Ovary (tissue), 9 donors: ENCODE data around the gene THSD4. TPM values are rescaled to one million over a fixed set of nuclear protein-coding genes. Genes with fewer than 3 reads are reported as not detected.

ENCODE experiments used
- DNase-seq, 5 donors: peaks; one replicate each; pipeline ENCODE4 v3.0.0-alpha.2; 2019 to 2020
- H3K27ac ChIP-seq, 2 donors: fragments of 200-600 bp; one replicate each; pipeline versions ENCODE4 v1.5.1 to v1.8.0; 2019 to 2022
- H3K27me3 ChIP-seq: fragments of 200-600 bp; one replicate; pipeline ENCODE4 v1.8.0; 2022
- H3K36me3 ChIP-seq: fragments of 200-600 bp; sonication (generic); one replicate; pipeline ENCODE4 v1.5.1; 2019
- H3K4me1 ChIP-seq: one replicate; pipeline ENCODE4 v1.8.1; 2013; ENCODE audit warnings: mild to moderate bottlenecking, moderate library complexity; ENCODE audit not compliant: insufficient read depth
- H3K4me3 ChIP-seq: fragments of 200-600 bp; sonication (generic); one replicate; pipeline ENCODE4 v1.5.1; 2017
- H3K9me3 ChIP-seq, 2 donors: fragments of 200-600 bp in 1 of 2; sonication (generic) in 1 of 2; one replicate each; pipeline versions ENCODE4 v1.5.1 to v1.8.1; 2013 to 2019; ENCODE audit warnings: mild to moderate bottlenecking in 1 of 2, moderate library complexity in 1 of 2
- EP300 ChIP-seq: sonication (generic); formaldehyde crosslinking; IDR thresholded peaks from one replicate; pipeline ENCODE4 v1.6.1; 2017; ENCODE audit warnings: antibody characterized with exemption
- POLR2A ChIP-seq: fragments of 450-650 bp; IDR thresholded peaks from one replicate; pipeline ENCODE4 v1.6.1; 2017; ENCODE audit warnings: antibody characterized with exemption, mild to moderate bottlenecking, moderate library complexity
- WGBS, 3 donors: extraction: QIAGEN DNeasy Blood & Tissue Kit in 1 of 3; methylation state at CpG; one replicate each; pipeline versions ENCODE4 v1.1.5 to v1.1.7; 2013 to 2017; 5-methylcytosine and 5-hydroxymethylcytosine counted together
- intact Hi-C, 4 donors: fragments of 100-400 bp; cut with DNase I; formaldehyde crosslinking; loops; one replicate each; pipeline versions ENCODE4 v1.11.0 to v1.15.1; 2022 to 2023
- polyA plus RNA-seq, 2 donors: library from polyadenylated mRNA; stranded (reverse); fragments of 200-250 nt in 1 of 2; fragments of 350-450 nt in 1 of 2; fragmentation: Illumina TruSeq in 1 of 2; extraction: RNeasy Lipid Tissue Mini Kit (QIAGEN cat#74804) in 1 of 2; gene quantifications; one replicate each; pipeline ENCODE4 v1.2.3, GENCODE V29; 2013 to 2014
- total RNA-seq, 7 donors: library from RNA; depleted of rRNA in 2 of 7; stranded (reverse); fragments of >200 nt in 2 of 7; fragmentation: NEBNext Ultra II Directional in 3 of 7; extraction: Animal tissue kit (Norgen Biotek cat#: 25700) in 3 of 7; gene quantifications; one replicate each; pipeline versions ENCODE4 v1.1.0 to v1.2.4, GENCODE V29; 2016 to 2023
- TF ChIP-seq, protein P1 (sequence below), 3 donors: fragments of 450-650 bp in 2 of 3; fragments of 200-600 bp in 1 of 3; IDR thresholded peaks; one replicate each; pipeline versions ENCODE4 v1.5.1 to v1.8.0; 2016 to 2022; ENCODE audit warnings: antibody characterized with exemption in 3 of 3, mild to moderate bottlenecking in 1 of 3
- donor health status: DM: no; HTN: no; CAD: no; lungs with moderate emphysema.
- donor health status: DM: no; HTN: no; CAD: no.
- donor health status: Bipolar disorder and iron deficiency.
- donor health status: DM: yes; HTN: yes; CAD: no.
- donor health status: DM: no; HTN: no; CAD: no.
- donor health status: DM: yes; HTN: yes; CAD: no.

THSD4 gene
- total and polyA plus RNA-seq, 9 donors, result 3.2 to 53.4 (median 13.5) TPM

DNA sequence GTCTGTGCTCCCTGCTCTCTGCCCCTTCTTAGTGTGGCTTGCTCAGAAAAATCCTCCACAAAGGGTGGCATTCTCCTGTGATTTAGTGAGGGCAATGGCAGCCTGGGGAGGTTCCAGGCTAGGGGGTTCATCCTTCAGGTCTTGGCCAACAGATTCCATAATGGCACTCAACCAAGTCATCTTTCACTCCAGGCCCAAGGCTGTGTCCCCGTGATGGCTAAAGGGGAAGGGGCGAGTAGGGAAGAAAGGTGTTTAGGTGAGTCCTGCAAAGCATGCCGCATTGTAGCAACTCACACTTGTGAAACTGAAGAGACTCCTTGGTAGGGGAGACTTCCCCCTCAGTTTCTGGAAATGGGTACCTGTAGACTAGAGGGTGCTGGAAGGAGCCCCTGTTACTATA, 105.6 kb downstream of the THSD4 start:
- no peak for DNase-seq
- H3K27ac ChIP-seq, result no peak overlapping the region
- no peaks in the 10 kb centered on the region for H3K36me3 ChIP-seq
- H3K9me3 ChIP-seq, result no peaks in the 10 kb centered on the region
- H3K4me3 ChIP-seq, result no peak overlapping the region
- H3K27me3 ChIP-seq, result no peaks in the 10 kb centered on the region
- WGBS, 3 donors, result 91 to 96% (median 95%) methylated on average over 3 of the region's 3 CpGs
- intact Hi-C loops, result no loop called here
- TF ChIP-seq, protein P1, sequence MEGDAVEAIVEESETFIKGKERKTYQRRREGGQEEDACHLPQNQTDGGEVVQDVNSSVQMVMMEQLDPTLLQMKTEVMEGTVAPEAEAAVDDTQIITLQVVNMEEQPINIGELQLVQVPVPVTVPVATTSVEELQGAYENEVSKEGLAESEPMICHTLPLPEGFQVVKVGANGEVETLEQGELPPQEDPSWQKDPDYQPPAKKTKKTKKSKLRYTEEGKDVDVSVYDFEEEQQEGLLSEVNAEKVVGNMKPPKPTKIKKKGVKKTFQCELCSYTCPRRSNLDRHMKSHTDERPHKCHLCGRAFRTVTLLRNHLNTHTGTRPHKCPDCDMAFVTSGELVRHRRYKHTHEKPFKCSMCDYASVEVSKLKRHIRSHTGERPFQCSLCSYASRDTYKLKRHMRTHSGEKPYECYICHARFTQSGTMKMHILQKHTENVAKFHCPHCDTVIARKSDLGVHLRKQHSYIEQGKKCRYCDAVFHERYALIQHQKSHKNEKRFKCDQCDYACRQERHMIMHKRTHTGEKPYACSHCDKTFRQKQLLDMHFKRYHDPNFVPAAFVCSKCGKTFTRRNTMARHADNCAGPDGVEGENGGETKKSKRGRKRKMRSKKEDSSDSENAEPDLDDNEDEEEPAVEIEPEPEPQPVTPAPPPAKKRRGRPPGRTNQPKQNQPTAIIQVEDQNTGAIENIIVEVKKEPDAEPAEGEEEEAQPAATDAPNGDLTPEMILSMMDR (IDR thresholded peaks at IDR 0.05), result no peak
- no peak for TF ChIP-seq POLR2A
- no peak for TF ChIP-seq EP300
- no peaks in the 10 kb centered on the region for H3K4me1 ChIP-seq

DNA sequence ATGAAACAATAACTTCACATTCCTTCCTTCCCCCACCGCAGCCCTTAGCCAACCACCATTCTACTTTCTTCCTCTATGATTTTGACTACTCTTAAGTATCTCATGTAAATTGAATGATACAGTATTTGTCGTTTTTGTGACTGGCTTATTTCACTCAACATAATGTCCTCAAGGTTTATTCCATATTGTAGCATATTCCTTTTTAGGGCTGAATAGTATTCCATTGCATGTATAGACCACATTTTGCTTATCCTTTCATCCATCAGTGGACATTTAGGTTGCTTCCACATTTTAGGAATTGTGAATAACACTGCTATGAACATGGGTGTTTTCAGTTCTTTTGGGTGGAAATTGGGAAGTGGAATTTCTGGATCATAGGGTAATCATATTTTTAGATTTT, 106.1 kb downstream of the THSD4 start:
- TF ChIP-seq EP300 (no peak), POLR2A (no peak)
- TF ChIP-seq, protein P1 (IDR thresholded peaks at IDR 0.05), result no peak
- intact Hi-C loops, result no loop called here
- DNase-seq, result no peak
- Histone ChIP-seq H3K36me3 (no peaks in the 10 kb centered on the region), H3K4me3 (no peak overlapping the region), H3K27me3 (no peaks in the 10 kb centered on the region), H3K27ac (no peak overlapping the region), H3K4me1 (no peaks in the 10 kb centered on the region), H3K9me3 (no peaks in the 10 kb centered on the region)
- WGBS, 3 donors, result 90 to 96% (median 93%) methylated on average over 2 of the region's 2 CpGs

DNA sequence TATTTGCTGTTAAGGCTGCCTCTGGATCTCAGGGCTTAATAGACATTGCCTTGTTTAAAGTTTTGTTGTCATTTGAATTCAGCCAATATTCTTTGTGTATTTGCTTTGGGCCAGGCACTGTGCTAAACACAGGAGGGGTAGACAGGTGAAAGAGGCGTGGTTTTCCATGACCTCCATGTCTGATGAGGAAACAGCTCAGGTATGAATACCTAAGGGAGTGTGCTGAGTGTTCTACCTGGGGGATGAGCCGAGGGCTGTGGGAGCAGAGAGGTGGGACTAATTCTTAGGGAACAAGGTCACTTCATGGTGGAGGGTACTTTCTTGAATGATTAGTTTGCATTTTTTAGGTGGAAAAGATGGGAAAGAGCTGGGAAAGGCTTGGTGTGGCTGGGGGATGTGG, 108.2 kb downstream of the THSD4 start:
- TF ChIP-seq, protein P1 (IDR thresholded peaks at IDR 0.05), result no peak
- TF ChIP-seq POLR2A (no peak), EP300 (no peak)
- Histone ChIP-seq H3K27me3 (no peaks in the 10 kb centered on the region), H3K9me3 (no peaks in the 10 kb centered on the region), H3K4me1 (no peaks in the 10 kb centered on the region), H3K4me3 (no peak overlapping the region), H3K27ac (no peak overlapping the region), H3K36me3 (no peaks in the 10 kb centered on the region)
- 89 to 97% (median 92%) methylated on average over 2 of the region's 2 CpGs for WGBS, 3 donors
- intact Hi-C loops, result no loop called here
- DNase-seq, result no peak

DNA sequence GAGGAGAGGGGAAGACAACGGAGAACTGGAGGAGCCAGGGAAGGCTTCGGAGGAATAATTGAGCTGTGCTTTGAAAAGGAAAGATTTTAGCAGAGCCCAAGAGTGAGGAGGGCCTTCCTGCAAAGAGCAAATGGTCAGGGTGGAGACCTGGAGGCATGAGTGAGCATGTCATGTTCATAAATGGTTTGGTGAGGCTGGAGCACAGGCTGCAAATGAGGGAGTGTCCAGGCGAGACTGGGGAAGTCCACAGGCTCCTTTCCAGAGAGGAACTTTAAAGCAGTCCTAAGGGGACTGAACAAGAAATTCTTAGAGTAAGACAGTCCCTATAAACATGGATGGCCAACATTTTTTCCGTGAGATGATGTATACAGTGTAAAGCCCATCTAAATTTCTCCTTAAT, 108.8 kb downstream of the THSD4 start:
- intact Hi-C loops, result no loop called here
- WGBS, 3 donors, result 91 to 96% (median 93%) methylated on average over 4 of the region's 4 CpGs

More for the DNA sequence above, 108.8 kb downstream of the THSD4 start:
- H3K27ac ChIP-seq, result no peak overlapping the region
- no peaks in the 10 kb centered on the region for H3K27me3 ChIP-seq
- H3K4me1 ChIP-seq, result no peaks in the 10 kb centered on the region
- no peak for DNase-seq
- H3K4me3 ChIP-seq, result no peak overlapping the region
- no peaks in the 10 kb centered on the region for H3K36me3 ChIP-seq
- TF ChIP-seq POLR2A (no peak), EP300 (no peak)
- TF ChIP-seq, protein P1 (IDR thresholded peaks at IDR 0.05), result no peak
- H3K9me3 ChIP-seq, result no peaks in the 10 kb centered on the region
